ENCODE results near the gene DAZAP2. TPM values are rescaled to one million over a fixed set of nuclear protein-coding genes. Genes with fewer than 3 reads are reported as not detected.

DAZAP2 gene
- polyA plus RNA-seq, 1 donor from 2014 or later = 97.9 TPM

DNA sequence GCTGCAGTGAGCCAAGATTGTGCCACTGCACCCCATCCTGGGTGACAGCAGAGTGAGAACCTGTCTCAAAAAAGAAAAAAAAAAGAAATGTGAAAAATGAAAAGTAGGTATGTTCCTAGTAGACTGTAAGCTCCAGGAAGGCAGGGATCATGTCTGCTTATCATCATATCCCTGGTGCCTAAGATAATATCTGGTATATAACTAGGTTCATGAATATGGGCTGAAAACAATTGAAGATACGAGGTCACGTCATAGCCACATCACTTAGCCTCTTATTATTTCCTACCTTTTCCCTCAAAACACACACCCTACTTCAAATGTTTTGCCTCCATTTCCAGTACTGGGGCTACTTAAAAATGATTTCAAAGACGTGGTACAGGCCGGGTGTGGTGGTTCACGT lies 23.7 kb upstream of the DAZAP2 start:
- TF ChIP-seq EZH2 (IDR thresholded peaks at IDR 0.05; ENCODE audit: borderline replicate concordance, insufficient read depth, low read length, poor library complexity, severe bottlenecking) (no peak), TAF1 (IDR thresholded peaks at IDR 0.05; ENCODE audit: low read depth) (no peak), EP300 (conservative IDR thresholded peaks at IDR 0.05; ENCODE audit: poor library complexity, severe bottlenecking) (no peak), POLR2AphosphoS5 (IDR thresholded peaks at IDR 0.05) (no peak)
- Histone ChIP-seq H4K20me1 (ENCODE audit: insufficient read depth) (no peaks in the 10 kb centered on the region), H3K9ac (ENCODE audit: low read length) (no peak overlapping the region), H3K27me3 (ENCODE audit: insufficient read depth, low read depth, low read length) (no peaks in the 10 kb centered on the region), H2AFZ (ENCODE audit: low read depth, low read length) (no peak overlapping the region), H3K36me3 (ENCODE audit: insufficient read depth, low read length) (no peaks in the 10 kb centered on the region), H3K27ac (ENCODE audit: low read length) (no peak overlapping the region), H3K4me2 (ENCODE audit: low read length) (no peak overlapping the region), H3F3A (ENCODE audit: insufficient read depth, low read length, poor library complexity, severe bottlenecking) (no peaks in the 10 kb centered on the region), H3K9me3 (ENCODE audit: low read length) (no peaks in the 10 kb centered on the region), H3K4me3 (ENCODE audit: low read length) (no peak overlapping the region), H3K79me2 (replicated peaks; ENCODE audit: insufficient read depth, low read length) (peaks cover 19% of the 10 kb centered on the region), H3K9me2 (ENCODE audit: insufficient read depth, low read length) (no peaks in the 10 kb centered on the region)

GRCh38 chr12:51216642-51217041 lies 22.0 kb upstream of the DAZAP2 start:
- Histone ChIP-seq H3K9ac (ENCODE audit: low read length) (peak overlapping the region; percentile 88), H3F3A (ENCODE audit: insufficient read depth, low read length, poor library complexity, severe bottlenecking) (no peaks in the 10 kb centered on the region), H3K79me2 (replicated peaks; ENCODE audit: insufficient read depth, low read length) (peaks cover 19% of the 10 kb centered on the region), H3K9me3 (ENCODE audit: low read length) (no peaks in the 10 kb centered on the region), H3K4me2 (ENCODE audit: low read length) (peak overlapping the region; percentile 90), H2AFZ (ENCODE audit: low read depth, low read length) (peak overlapping the region; percentile 10), H3K9me2 (ENCODE audit: insufficient read depth, low read length) (no peaks in the 10 kb centered on the region), H3K27ac (ENCODE audit: low read length) (peak overlapping the region; percentile 44), H4K20me1 (ENCODE audit: insufficient read depth) (no peaks in the 10 kb centered on the region), H3K36me3 (ENCODE audit: insufficient read depth, low read length) (no peaks in the 10 kb centered on the region), H3K27me3 (ENCODE audit: insufficient read depth, low read depth, low read length) (no peaks in the 10 kb centered on the region), H3K4me3 (ENCODE audit: low read length) (peak overlapping the region; percentile 86)
- TF ChIP-seq, protein P1, sequence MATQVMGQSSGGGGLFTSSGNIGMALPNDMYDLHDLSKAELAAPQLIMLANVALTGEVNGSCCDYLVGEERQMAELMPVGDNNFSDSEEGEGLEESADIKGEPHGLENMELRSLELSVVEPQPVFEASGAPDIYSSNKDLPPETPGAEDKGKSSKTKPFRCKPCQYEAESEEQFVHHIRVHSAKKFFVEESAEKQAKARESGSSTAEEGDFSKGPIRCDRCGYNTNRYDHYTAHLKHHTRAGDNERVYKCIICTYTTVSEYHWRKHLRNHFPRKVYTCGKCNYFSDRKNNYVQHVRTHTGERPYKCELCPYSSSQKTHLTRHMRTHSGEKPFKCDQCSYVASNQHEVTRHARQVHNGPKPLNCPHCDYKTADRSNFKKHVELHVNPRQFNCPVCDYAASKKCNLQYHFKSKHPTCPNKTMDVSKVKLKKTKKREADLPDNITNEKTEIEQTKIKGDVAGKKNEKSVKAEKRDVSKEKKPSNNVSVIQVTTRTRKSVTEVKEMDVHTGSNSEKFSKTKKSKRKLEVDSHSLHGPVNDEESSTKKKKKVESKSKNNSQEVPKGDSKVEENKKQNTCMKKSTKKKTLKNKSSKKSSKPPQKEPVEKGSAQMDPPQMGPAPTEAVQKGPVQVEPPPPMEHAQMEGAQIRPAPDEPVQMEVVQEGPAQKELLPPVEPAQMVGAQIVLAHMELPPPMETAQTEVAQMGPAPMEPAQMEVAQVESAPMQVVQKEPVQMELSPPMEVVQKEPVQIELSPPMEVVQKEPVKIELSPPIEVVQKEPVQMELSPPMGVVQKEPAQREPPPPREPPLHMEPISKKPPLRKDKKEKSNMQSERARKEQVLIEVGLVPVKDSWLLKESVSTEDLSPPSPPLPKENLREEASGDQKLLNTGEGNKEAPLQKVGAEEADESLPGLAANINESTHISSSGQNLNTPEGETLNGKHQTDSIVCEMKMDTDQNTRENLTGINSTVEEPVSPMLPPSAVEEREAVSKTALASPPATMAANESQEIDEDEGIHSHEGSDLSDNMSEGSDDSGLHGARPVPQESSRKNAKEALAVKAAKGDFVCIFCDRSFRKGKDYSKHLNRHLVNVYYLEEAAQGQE (IDR thresholded peaks at IDR 0.05; ENCODE audit: borderline replicate concordance) = no peak
- TF ChIP-seq SMC3 (conservative IDR thresholded peaks at IDR 0.05; ENCODE audit: poor library complexity) = no peak
- no peak for TF ChIP-seq MXI1 (conservative IDR thresholded peaks at IDR 0.05; ENCODE audit: poor library complexity, severe bottlenecking)

DNA sequence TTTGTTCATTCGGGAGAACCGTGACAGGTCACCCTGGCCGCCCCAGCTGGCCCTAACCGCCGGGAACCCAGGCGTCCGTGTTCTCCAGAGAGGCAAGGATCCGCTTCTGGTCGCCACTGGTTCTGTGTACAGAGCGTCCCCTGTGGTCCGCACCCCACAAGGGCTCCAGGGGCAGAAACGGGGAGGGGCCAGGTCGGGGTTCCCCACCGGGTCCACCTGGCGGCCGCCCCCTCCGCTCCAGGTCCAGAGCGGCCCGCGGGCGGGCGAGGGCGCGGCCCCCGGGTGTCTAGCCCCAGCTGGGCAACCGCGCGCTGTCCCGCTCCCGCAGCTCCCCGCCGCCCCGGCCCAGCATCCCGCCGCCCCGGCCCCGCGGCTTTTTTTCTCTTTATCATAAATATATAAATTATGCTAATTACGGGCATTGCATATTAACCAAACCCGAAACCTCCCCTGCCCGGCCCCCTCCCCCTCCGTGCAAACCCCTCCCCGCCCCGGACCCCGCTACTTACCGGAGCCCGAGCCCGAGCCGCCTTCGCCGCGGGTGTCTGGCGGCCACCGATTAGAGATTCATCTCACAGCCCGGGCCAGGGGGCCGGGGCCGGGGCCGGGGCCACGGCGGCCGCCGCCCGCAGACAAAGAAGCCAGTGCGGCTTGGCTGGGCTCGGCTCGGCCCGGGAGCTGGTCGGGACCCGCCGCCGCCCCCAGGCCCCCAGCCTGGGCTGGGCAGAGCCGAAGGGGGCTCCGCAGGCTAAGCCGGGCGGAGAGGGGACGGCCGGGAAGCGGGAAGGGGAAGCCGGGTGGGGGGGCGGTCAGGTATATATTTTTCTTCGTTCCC lies 21.3 kb upstream of the DAZAP2 start:
- TF ChIP-seq, protein P1 (IDR thresholded peaks at IDR 0.05; ENCODE audit: borderline replicate concordance) = peak; percentile 26
- no peak for TF ChIP-seq TAF1 (IDR thresholded peaks at IDR 0.05; ENCODE audit: low read depth)
- TF ChIP-seq POLR2AphosphoS5 (IDR thresholded peaks at IDR 0.05) = peak; percentile 10
- TF ChIP-seq, protein P2, sequence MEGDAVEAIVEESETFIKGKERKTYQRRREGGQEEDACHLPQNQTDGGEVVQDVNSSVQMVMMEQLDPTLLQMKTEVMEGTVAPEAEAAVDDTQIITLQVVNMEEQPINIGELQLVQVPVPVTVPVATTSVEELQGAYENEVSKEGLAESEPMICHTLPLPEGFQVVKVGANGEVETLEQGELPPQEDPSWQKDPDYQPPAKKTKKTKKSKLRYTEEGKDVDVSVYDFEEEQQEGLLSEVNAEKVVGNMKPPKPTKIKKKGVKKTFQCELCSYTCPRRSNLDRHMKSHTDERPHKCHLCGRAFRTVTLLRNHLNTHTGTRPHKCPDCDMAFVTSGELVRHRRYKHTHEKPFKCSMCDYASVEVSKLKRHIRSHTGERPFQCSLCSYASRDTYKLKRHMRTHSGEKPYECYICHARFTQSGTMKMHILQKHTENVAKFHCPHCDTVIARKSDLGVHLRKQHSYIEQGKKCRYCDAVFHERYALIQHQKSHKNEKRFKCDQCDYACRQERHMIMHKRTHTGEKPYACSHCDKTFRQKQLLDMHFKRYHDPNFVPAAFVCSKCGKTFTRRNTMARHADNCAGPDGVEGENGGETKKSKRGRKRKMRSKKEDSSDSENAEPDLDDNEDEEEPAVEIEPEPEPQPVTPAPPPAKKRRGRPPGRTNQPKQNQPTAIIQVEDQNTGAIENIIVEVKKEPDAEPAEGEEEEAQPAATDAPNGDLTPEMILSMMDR (IDR thresholded peaks at IDR 0.05; ENCODE audit: poor library complexity, severe bottlenecking) = peak; percentile 42
- no peak for TF ChIP-seq SMC3 (conservative IDR thresholded peaks at IDR 0.05; ENCODE audit: poor library complexity)
- Histone ChIP-seq H3K9me2 (ENCODE audit: insufficient read depth, low read length) (no peaks in the 10 kb centered on the region), H3K9me3 (ENCODE audit: low read length) (no peaks in the 10 kb centered on the region), H3K4me3 (ENCODE audit: low read length) (peak overlapping the region; percentile 86), H3K9ac (ENCODE audit: low read length) (peak overlapping the region; percentile 88), H3K4me2 (ENCODE audit: low read length) (peak overlapping the region; percentile 90), H3K36me3 (ENCODE audit: insufficient read depth, low read length) (no peaks in the 10 kb centered on the region), H3K27me3 (ENCODE audit: insufficient read depth, low read depth, low read length) (no peaks in the 10 kb centered on the region), H2AFZ (ENCODE audit: low read depth, low read length) (peak overlapping the region; percentile 10), H3K27ac (ENCODE audit: low read length) (peak overlapping the region; percentile 68), H4K20me1 (ENCODE audit: insufficient read depth) (no peaks in the 10 kb centered on the region), H3F3A (ENCODE audit: insufficient read depth, low read length, poor library complexity, severe bottlenecking) (no peaks in the 10 kb centered on the region), H3K79me2 (replicated peaks; ENCODE audit: insufficient read depth, low read length) (peaks cover 19% of the 10 kb centered on the region)

Data from neural cell (in vitro differentiated cells).